GM19043 (cell line): Measurements from ENCODE around the gene NLK.

ENCODE experiments used
- ATAC-seq: cut with Tn5 transposase; IDR thresholded peaks from one replicate; pipeline ENCODE4 v1.9.1; 2021; ENCODE audit warnings: low read depth; ENCODE audit not compliant: unreplicated experiment

Gene NLK

DNA sequence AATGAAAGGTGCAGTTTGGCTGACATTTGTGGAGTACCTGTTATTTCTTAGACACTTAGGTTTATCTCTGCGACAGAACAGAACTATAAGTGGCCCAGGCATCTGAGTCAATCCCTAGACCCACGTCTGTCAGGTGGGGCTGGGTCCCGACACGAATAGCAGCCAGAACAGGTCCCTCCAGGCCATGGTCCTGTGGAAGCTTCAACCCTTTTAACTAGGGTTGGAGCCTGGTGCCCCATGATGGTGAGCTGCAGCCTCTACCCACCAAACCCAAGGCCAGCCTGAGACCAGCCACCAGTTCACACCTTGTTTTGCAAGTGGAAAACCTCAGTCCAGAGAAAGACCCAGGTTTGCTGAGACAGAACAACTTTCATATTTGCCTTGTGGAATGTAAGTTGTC, 202.0 kb downstream of the NLK start:
- ATAC-seq: no peak
